Mononuclear cell (primary cell): ENCODE measurements around the gene GSTT2B. TPM values are rescaled to one million over a fixed set of nuclear protein-coding genes. Genes with fewer than 3 reads are reported as not detected.
"Not testable (repeated sequence)": the region's sequence is repeated elsewhere in the genome, so short reads cannot be mapped to it uniquely, and the experiment has no call there.

Experiments
- H3K27me3 ChIP-seq: 2 replicates; pipeline ENCODE4 v1.6.0; 2011; ENCODE audit warnings: low read length, control low read depth; ENCODE audit not compliant: insufficient read depth
- H3K4me1 ChIP-seq: 2 replicates; pipeline ENCODE4 v1.5.1; 2011; ENCODE audit warnings: mild to moderate bottlenecking, low read length, control low read depth; ENCODE audit not compliant: insufficient read depth
- H3K4me3 ChIP-seq: 2 replicates; pipeline ENCODE4 v1.5.1; 2011; ENCODE audit warnings: mild to moderate bottlenecking, low read length, moderate library complexity
- H3K9me3 ChIP-seq: 2 replicates; pipeline ENCODE4 v1.5.1; 2011; ENCODE audit warnings: low read depth, mild to moderate bottlenecking, control low read depth, low read length
- total RNA-seq: library from RNA; depleted of rRNA; stranded (reverse); fragments of >200 nt; gene quantifications from one replicate; pipeline ENCODE4 v1.2.3, GENCODE V29; 2012

GSTT2B gene
- total RNA-seq, 1 donor: not detected

GRCh38 chr22:23926561-23926960, 34.4 kb downstream of the GSTT2B start:
- peaks cover 6% of the 10 kb centered on the region for H3K9me3 ChIP-seq
- H3K4me3 ChIP-seq: no peak overlapping the region
- H3K27me3 ChIP-seq: no peaks in the 10 kb centered on the region
- no peaks in the 10 kb centered on the region for H3K4me1 ChIP-seq

- peaks cover 6% of the 10 kb centered on the region for H3K9me3 ChIP-seq
These were observed 35.9 kb downstream of the GSTT2B start for GRCh38 chr22:23925020-23925606.

GRCh38 chr22:23922921-23923320, 38.1 kb downstream of the GSTT2B start:
- Histone ChIP-seq H3K9me3 (peaks cover 6% of the 10 kb centered on the region), H3K4me1 (no peaks in the 10 kb centered on the region), H3K27me3 (no peaks in the 10 kb centered on the region), H3K4me3 (no peak overlapping the region)

More at GRCh38 chr22:23925020-23925606, 35.9 kb downstream of the GSTT2B start:
- Histone ChIP-seq H3K27me3 (no peaks in the 10 kb centered on the region), H3K4me1 (no peaks in the 10 kb centered on the region), H3K4me3 (no peak overlapping the region)

- not testable (repeated sequence) for H3K4me3 ChIP-seq, H3K27me3 ChIP-seq, H3K9me3 ChIP-seq
These were observed 39.3 kb downstream of the GSTT2B start for GRCh38 chr22:23921586-23922201.

GRCh38 chr22:23920267-23920611, 40.8 kb downstream of the GSTT2B start:
- not testable (repeated sequence) for H3K4me3 ChIP-seq, H3K9me3 ChIP-seq, H3K27me3 ChIP-seq, H3K4me1 ChIP-seq

More at GRCh38 chr22:23921586-23922201, 39.3 kb downstream of the GSTT2B start:
- not testable (repeated sequence) for H3K4me1 ChIP-seq

- H3K27me3 ChIP-seq: no peaks in the 10 kb centered on the region
- H3K4me3 ChIP-seq: no peak overlapping the region
- peaks cover 13% of the 10 kb centered on the region for H3K4me1 ChIP-seq
- H3K9me3 ChIP-seq: no peaks in the 10 kb centered on the region
These were observed 45.7 kb downstream of the GSTT2B start for GRCh38 chr22:23915290-23915689.

GRCh38 chr22:23913661-23914353, 47.2 kb downstream of the GSTT2B start:
- H3K9me3 ChIP-seq: no peaks in the 10 kb centered on the region
- H3K27me3 ChIP-seq: no peaks in the 10 kb centered on the region
- peaks cover 13% of the 10 kb centered on the region for H3K4me1 ChIP-seq
- H3K4me3 ChIP-seq: peak overlapping the region; percentile 56

GRCh38 chr22:23913306-23913660, 47.7 kb downstream of the GSTT2B start:
- H3K4me3 ChIP-seq: peak overlapping the region; percentile 56
- H3K27me3 ChIP-seq: no peaks in the 10 kb centered on the region
- H3K4me1 ChIP-seq: peaks cover 13% of the 10 kb centered on the region
- H3K9me3 ChIP-seq: no peaks in the 10 kb centered on the region

- H3K4me1 ChIP-seq: peaks cover 13% of the 10 kb centered on the region
- no peak overlapping the region for H3K4me3 ChIP-seq
These were observed 48.6 kb downstream of the GSTT2B start for GRCh38 chr22:23912293-23912903.

GRCh38 chr22:23911318-23911980, 49.5 kb downstream of the GSTT2B start:
- Histone ChIP-seq H3K27me3 (no peaks in the 10 kb centered on the region), H3K9me3 (no peaks in the 10 kb centered on the region), H3K4me1 (peaks cover 13% of the 10 kb centered on the region), H3K4me3 (no peak overlapping the region)

More at GRCh38 chr22:23912293-23912903, 48.6 kb downstream of the GSTT2B start:
- no peaks in the 10 kb centered on the region for H3K27me3 ChIP-seq
- H3K9me3 ChIP-seq: no peaks in the 10 kb centered on the region

GRCh38 chr22:23910496-23911190, 50.4 kb downstream of the GSTT2B start:
- H3K4me1 ChIP-seq: peaks cover 13% of the 10 kb centered on the region
- H3K9me3 ChIP-seq: no peaks in the 10 kb centered on the region
- H3K4me3 ChIP-seq: no peak overlapping the region
- no peaks in the 10 kb centered on the region for H3K27me3 ChIP-seq

GRCh38 chr22:23909296-23909898, 51.6 kb downstream of the GSTT2B start:
- Histone ChIP-seq H3K4me1 (peaks cover 9% of the 10 kb centered on the region), H3K9me3 (no peaks in the 10 kb centered on the region), H3K27me3 (no peaks in the 10 kb centered on the region), H3K4me3 (no peak overlapping the region)

- H3K4me3 ChIP-seq: no peak overlapping the region
- no peaks in the 10 kb centered on the region for H3K27me3 ChIP-seq
- no peaks in the 10 kb centered on the region for H3K9me3 ChIP-seq
- peaks cover 9% of the 10 kb centered on the region for H3K4me1 ChIP-seq
These were observed 52.3 kb downstream of the GSTT2B start for GRCh38 chr22:23908587-23909205.

- H3K4me1 ChIP-seq, H3K27me3 ChIP-seq, H3K9me3 ChIP-seq, H3K4me3 ChIP-seq: not testable (repeated sequence)
These were observed 53.6 kb downstream of the GSTT2B start for GRCh38 chr22:23907423-23907822.
